Mesendoderm (in vitro differentiated cells): ENCODE measurements around the gene PLEKHA5.

Experiments used
- DNase-seq: peaks from one replicate; pipeline ENCODE4 v3.0.0; 2013
- H2AK5ac ChIP-seq: 2 replicates; pipeline ENCODE4 v1.6.1; 2013; ENCODE audit warnings: low read length, inconsistent platforms
- H2BK120ac ChIP-seq: 2 replicates; pipeline ENCODE4 v1.6.1; 2013; ENCODE audit warnings: low read depth, mild to moderate bottlenecking, low read length, moderate library complexity, mixed read lengths
- H2BK15ac ChIP-seq: replicated peaks from 2 replicates; pipeline ENCODE4 v1.6.1; 2013; ENCODE audit warnings: low read depth, mild to moderate bottlenecking, moderate library complexity
- H2BK5ac ChIP-seq: 2 replicates; pipeline ENCODE4 v1.6.1; 2013; ENCODE audit warnings: low read length, inconsistent platforms
- H3K18ac ChIP-seq: 2 replicates; pipeline ENCODE4 v1.6.1; 2013; ENCODE audit warnings: mild to moderate bottlenecking, low read length, mixed read lengths
- H3K23ac ChIP-seq: one replicate; pipeline ENCODE4 v1.6.1; 2013; ENCODE audit warnings: low read length
- H3K27ac ChIP-seq: 2 replicates; pipeline ENCODE4 v1.5.1; 2013; ENCODE audit warnings: low read depth, mild to moderate bottlenecking, inconsistent platforms, low read length, moderate library complexity
- H3K27me3 ChIP-seq: 2 replicates; pipeline ENCODE4 v1.6.1; 2013; ENCODE audit warnings: low read length, control low read depth, mild to moderate bottlenecking, inconsistent platforms; ENCODE audit not compliant: insufficient read depth, poor library complexity
- H3K36me3 ChIP-seq: 2 replicates; pipeline ENCODE4 v1.6.1; 2013; ENCODE audit warnings: low read length, inconsistent platforms; ENCODE audit not compliant: control insufficient read depth, insufficient read depth
- H3K4ac ChIP-seq: one replicate; pipeline ENCODE4 v1.6.1; 2013; ENCODE audit warnings: low read depth, mild to moderate bottlenecking, low read length, moderate library complexity
- H3K4me1 ChIP-seq: 2 replicates; pipeline ENCODE4 v1.6.1; 2013; ENCODE audit warnings: low read depth, low read length, inconsistent platforms; ENCODE audit not compliant: control insufficient read depth
- H3K4me2 ChIP-seq: 2 replicates; pipeline ENCODE4 v1.6.1; 2013; ENCODE audit warnings: low read length
- H3K4me3 ChIP-seq: 2 replicates; pipeline ENCODE4 v1.5.1; 2013; ENCODE audit warnings: mild to moderate bottlenecking, low read length
- H3K56ac ChIP-seq: one replicate; pipeline ENCODE4 v1.6.1; 2013; ENCODE audit warnings: low read length
- H3K79me1 ChIP-seq: 2 replicates; pipeline ENCODE4 v1.6.1; 2013; ENCODE audit warnings: low read length, inconsistent platforms
- H3K79me2 ChIP-seq: 2 replicates; pipeline ENCODE4 v1.6.1; 2013; ENCODE audit warnings: mild to moderate bottlenecking, low read length; ENCODE audit not compliant: control insufficient read depth, insufficient read depth
- H3K9ac ChIP-seq: 2 replicates; pipeline ENCODE4 v1.6.1; 2013; ENCODE audit warnings: low read length, inconsistent platforms
- H4K5ac ChIP-seq: one replicate; pipeline ENCODE4 v1.6.1; 2013; ENCODE audit warnings: low read length
- H4K8ac ChIP-seq: one replicate; pipeline ENCODE4 v1.6.1; 2013; ENCODE audit warnings: low read depth, mild to moderate bottlenecking, control low read depth, low read length, moderate library complexity
- WGBS: extraction: QIAGEN DNeasy Blood & Tissue Kit; methylation state at CpG from one replicate; pipeline ENCODE4 v1.1.7; 2013; ENCODE audit warnings: low lambda C conversion rate, missing lambda C conversion rate; ENCODE audit not compliant: insufficient coverage; ENCODE audit errors: extremely low coverage; 5-methylcytosine and 5-hydroxymethylcytosine counted together

The PLEKHA5 gene

GRCh38 chr12:19211802-19212201, 82.3 kb downstream of the PLEKHA5 start:
- Histone ChIP-seq H3K36me3 (no peaks in the 10 kb centered on the region), H4K8ac (no peak overlapping the region), H3K23ac (no peak overlapping the region), H2BK15ac (no peak overlapping the region), H3K4me2 (no peak overlapping the region), H3K4me1 (peaks cover 1% of the 10 kb centered on the region), H2BK120ac (no peak overlapping the region), H3K27me3 (no peaks in the 10 kb centered on the region), H3K79me2 (peaks cover 4% of the 10 kb centered on the region), H3K27ac (no peak overlapping the region), H3K79me1 (peaks cover 3% of the 10 kb centered on the region), H2AK5ac (no peak overlapping the region), H3K56ac (no peak overlapping the region), H3K4ac (no peak overlapping the region), H2BK5ac (no peak overlapping the region), H4K5ac (no peak overlapping the region), H3K4me3 (no peak overlapping the region), H3K18ac (no peak overlapping the region), H3K9ac (no peak overlapping the region)
- WGBS = no CpG with 5 or more reads among the region's 4 CpGs
- DNase-seq = peak; percentile 47

- Histone ChIP-seq H3K56ac (no peak overlapping the region), H3K27ac (no peak overlapping the region), H3K4me3 (no peak overlapping the region), H2AK5ac (no peak overlapping the region), H3K9ac (no peak overlapping the region), H3K4ac (no peak overlapping the region), H3K36me3 (no peaks in the 10 kb centered on the region), H4K5ac (no peak overlapping the region), H3K79me2 (peaks cover 4% of the 10 kb centered on the region), H3K4me2 (no peak overlapping the region), H3K18ac (no peak overlapping the region), H4K8ac (no peak overlapping the region), H3K4me1 (peaks cover 1% of the 10 kb centered on the region), H2BK120ac (no peak overlapping the region), H3K27me3 (no peaks in the 10 kb centered on the region), H2BK5ac (no peak overlapping the region), H3K23ac (no peak overlapping the region), H3K79me1 (peaks cover 3% of the 10 kb centered on the region), H2BK15ac (no peak overlapping the region)
- WGBS = no CpG with 5 or more reads among the region's 9 CpGs
- no peak for DNase-seq
Observed at GRCh38 chr12:19212245-19212644, 82.7 kb downstream of the PLEKHA5 start.

GRCh38 chr12:19214020-19214419, 84.5 kb downstream of the PLEKHA5 start:
- Histone ChIP-seq H3K4ac (no peak overlapping the region), H4K5ac (no peak overlapping the region), H2BK5ac (no peak overlapping the region), H2AK5ac (no peak overlapping the region), H3K27me3 (no peaks in the 10 kb centered on the region), H3K9ac (no peak overlapping the region), H4K8ac (no peak overlapping the region), H3K56ac (no peak overlapping the region), H3K18ac (no peak overlapping the region), H3K4me2 (no peak overlapping the region), H2BK120ac (no peak overlapping the region), H3K4me1 (peaks cover 1% of the 10 kb centered on the region), H3K4me3 (no peak overlapping the region), H3K79me1 (peaks cover 3% of the 10 kb centered on the region), H3K36me3 (no peaks in the 10 kb centered on the region), H3K79me2 (peaks cover 6% of the 10 kb centered on the region), H2BK15ac (no peak overlapping the region), H3K23ac (no peak overlapping the region), H3K27ac (no peak overlapping the region)
- WGBS = no CpG with 5 or more reads among the region's 1 CpG
- DNase-seq = no peak

GRCh38 chr12:19215115-19215514, 85.6 kb downstream of the PLEKHA5 start:
- Histone ChIP-seq H2BK15ac (no peak overlapping the region), H3K79me1 (peaks cover 3% of the 10 kb centered on the region), H3K4ac (no peak overlapping the region), H2BK5ac (no peak overlapping the region), H4K8ac (no peak overlapping the region), H3K4me1 (peaks cover 1% of the 10 kb centered on the region), H2BK120ac (no peak overlapping the region), H3K4me3 (no peak overlapping the region), H3K27ac (no peak overlapping the region), H3K4me2 (no peak overlapping the region), H3K23ac (no peak overlapping the region), H3K79me2 (peaks cover 6% of the 10 kb centered on the region), H4K5ac (no peak overlapping the region), H3K36me3 (no peaks in the 10 kb centered on the region), H3K9ac (no peak overlapping the region), H3K27me3 (no peaks in the 10 kb centered on the region), H2AK5ac (no peak overlapping the region), H3K56ac (no peak overlapping the region), H3K18ac (no peak overlapping the region)
- DNase-seq = no peak
- WGBS = 100% methylated on average over 1 of the region's 3 CpGs

GRCh38 chr12:19217446-19217845, 87.9 kb downstream of the PLEKHA5 start:
- no peaks in the 10 kb centered on the region for H3K27me3 ChIP-seq
- no peak overlapping the region for H3K9ac ChIP-seq
- H3K4ac ChIP-seq = no peak overlapping the region
- H3K79me1 ChIP-seq = peaks cover 3% of the 10 kb centered on the region
- no peak overlapping the region for H2BK5ac ChIP-seq
- H2AK5ac ChIP-seq = no peak overlapping the region
- H3K56ac ChIP-seq = no peak overlapping the region
- H3K4me2 ChIP-seq = no peak overlapping the region
- no peak overlapping the region for H3K4me3 ChIP-seq
- H4K5ac ChIP-seq = no peak overlapping the region
- no peaks in the 10 kb centered on the region for H3K36me3 ChIP-seq
- no peak overlapping the region for H3K27ac ChIP-seq
- no peak overlapping the region for H2BK15ac ChIP-seq
- peaks cover 5% of the 10 kb centered on the region for H3K79me2 ChIP-seq
- H3K18ac ChIP-seq = no peak overlapping the region
- peaks cover 1% of the 10 kb centered on the region for H3K4me1 ChIP-seq
- no peak overlapping the region for H2BK120ac ChIP-seq
- WGBS = no CpG with 5 or more reads among the region's 3 CpGs
- H3K23ac ChIP-seq = no peak overlapping the region
- no peak overlapping the region for H4K8ac ChIP-seq
- no peak for DNase-seq

- Histone ChIP-seq H4K8ac (no peak overlapping the region), H3K79me2 (peaks cover 5% of the 10 kb centered on the region), H2BK5ac (no peak overlapping the region), H3K4me1 (no peaks in the 10 kb centered on the region), H3K36me3 (no peaks in the 10 kb centered on the region), H3K56ac (no peak overlapping the region), H3K4me2 (no peak overlapping the region), H2BK15ac (no peak overlapping the region), H2AK5ac (no peak overlapping the region), H2BK120ac (no peak overlapping the region), H3K4ac (no peak overlapping the region), H4K5ac (no peak overlapping the region), H3K23ac (no peak overlapping the region), H3K9ac (no peak overlapping the region), H3K79me1 (peaks cover 2% of the 10 kb centered on the region), H3K18ac (no peak overlapping the region), H3K4me3 (no peak overlapping the region), H3K27me3 (no peaks in the 10 kb centered on the region), H3K27ac (no peak overlapping the region)
- no CpG with 5 or more reads among the region's 3 CpGs for WGBS
- DNase-seq = no peak
Observed at GRCh38 chr12:19220205-19220604, 90.7 kb downstream of the PLEKHA5 start.
